ENCODE data around the gene HECTD1. TPM values are rescaled to one million over a fixed set of nuclear protein-coding genes. Genes with fewer than 3 reads are reported as not detected.
A peak's percentile ranks its signal among the peaks of the same experiment; 100 is the strongest.
"Not testable (repeated sequence)": the region's sequence is repeated elsewhere in the genome, so short reads cannot be mapped to it uniquely, and the experiment has no call there.

Gene HECTD1
- total RNA-seq, 1 donor from 2014 or later: 143 TPM

DNA sequence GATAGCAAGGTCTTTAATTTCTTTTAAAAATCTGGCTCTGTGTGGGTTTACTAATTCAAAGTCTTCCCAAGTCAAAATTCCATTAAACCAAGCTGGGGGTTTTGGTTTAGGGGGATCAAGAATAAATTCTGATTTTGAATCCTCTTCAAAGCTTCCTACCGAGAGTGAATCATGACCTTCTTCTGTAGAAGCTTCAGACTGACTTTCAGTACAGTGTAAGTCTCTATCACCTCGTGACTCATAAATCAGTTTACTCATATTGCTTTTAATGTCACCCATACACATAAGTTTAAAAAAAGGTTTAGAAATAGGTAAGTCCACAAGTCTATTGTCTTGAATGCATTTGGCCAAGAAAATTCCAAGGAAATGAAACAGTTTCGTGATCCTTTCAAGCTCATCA lies 100.8 kb downstream of the HECTD1 start:
- Mint-ChIP-seq H3K27me3 (no peaks in the 10 kb centered on the region), H3K9me3 (no peaks in the 10 kb centered on the region), H3K27ac (no peak overlapping the region), H3K4me3 (no peak overlapping the region), H3K4me1 (ENCODE audit: unreplicated experiment) (no peaks in the 10 kb centered on the region), H3K36me3 (peaks cover 44% of the 10 kb centered on the region)
- TF ChIP-seq, protein P1, sequence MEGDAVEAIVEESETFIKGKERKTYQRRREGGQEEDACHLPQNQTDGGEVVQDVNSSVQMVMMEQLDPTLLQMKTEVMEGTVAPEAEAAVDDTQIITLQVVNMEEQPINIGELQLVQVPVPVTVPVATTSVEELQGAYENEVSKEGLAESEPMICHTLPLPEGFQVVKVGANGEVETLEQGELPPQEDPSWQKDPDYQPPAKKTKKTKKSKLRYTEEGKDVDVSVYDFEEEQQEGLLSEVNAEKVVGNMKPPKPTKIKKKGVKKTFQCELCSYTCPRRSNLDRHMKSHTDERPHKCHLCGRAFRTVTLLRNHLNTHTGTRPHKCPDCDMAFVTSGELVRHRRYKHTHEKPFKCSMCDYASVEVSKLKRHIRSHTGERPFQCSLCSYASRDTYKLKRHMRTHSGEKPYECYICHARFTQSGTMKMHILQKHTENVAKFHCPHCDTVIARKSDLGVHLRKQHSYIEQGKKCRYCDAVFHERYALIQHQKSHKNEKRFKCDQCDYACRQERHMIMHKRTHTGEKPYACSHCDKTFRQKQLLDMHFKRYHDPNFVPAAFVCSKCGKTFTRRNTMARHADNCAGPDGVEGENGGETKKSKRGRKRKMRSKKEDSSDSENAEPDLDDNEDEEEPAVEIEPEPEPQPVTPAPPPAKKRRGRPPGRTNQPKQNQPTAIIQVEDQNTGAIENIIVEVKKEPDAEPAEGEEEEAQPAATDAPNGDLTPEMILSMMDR (conservative IDR thresholded peaks at IDR 0.05): no peak
- no peak for DNase-seq (ENCODE audit: extremely low spot score, unreplicated experiment)

DNA sequence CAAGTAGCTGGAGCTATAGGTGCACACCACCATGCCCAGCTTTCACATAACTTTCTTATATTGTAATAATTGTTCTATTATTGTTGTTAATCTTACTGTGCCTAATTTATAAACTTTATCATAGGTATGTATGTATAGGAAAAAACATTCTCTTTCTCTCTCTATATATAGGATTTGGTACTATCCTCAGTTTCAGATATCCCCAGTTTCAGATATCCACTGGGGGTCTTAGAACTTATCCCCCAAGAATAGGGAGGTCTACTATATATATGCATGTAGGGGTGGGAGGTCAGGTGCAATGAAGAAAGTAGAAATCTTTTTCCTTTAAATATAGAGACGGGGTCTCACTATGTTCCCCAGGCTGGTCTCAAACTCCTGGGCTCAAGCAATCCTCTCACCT lies 110.5 kb downstream of the HECTD1 start:
- Mint-ChIP-seq H3K27ac (no peak overlapping the region), H3K9me3 (no peaks in the 10 kb centered on the region), H3K4me1 (ENCODE audit: unreplicated experiment) (no peaks in the 10 kb centered on the region), H3K36me3 (peaks cover 39% of the 10 kb centered on the region), H3K4me3 (no peak overlapping the region), H3K27me3 (no peaks in the 10 kb centered on the region)
- DNase-seq (ENCODE audit: extremely low spot score, unreplicated experiment): no peak
- TF ChIP-seq, protein P1 (conservative IDR thresholded peaks at IDR 0.05): no peak

DNA sequence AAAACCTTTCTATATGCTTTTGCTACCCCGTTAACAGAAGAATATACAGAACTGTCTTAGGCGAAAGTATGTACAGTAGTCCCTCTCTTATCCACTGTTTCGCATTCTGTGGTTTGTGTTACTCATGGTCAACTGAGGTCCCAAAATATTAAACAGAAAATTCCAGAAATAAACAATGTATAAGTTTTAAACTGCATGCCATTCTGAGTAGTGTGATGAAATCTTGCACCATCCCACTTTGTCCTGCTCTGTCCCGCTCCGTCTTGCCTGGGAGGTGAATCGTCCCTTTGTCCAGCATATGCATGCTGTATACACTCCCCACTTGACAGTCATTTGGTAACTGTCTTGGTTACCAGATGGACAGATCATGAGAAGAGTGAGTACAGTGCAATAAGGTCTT lies 111.3 kb downstream of the HECTD1 start:
- no peak for DNase-seq (ENCODE audit: extremely low spot score, unreplicated experiment)
- Mint-ChIP-seq H3K27me3 (no peaks in the 10 kb centered on the region), H3K4me3 (no peak overlapping the region), H3K27ac (no peak overlapping the region), H3K9me3 (no peaks in the 10 kb centered on the region), H3K36me3 (peaks cover 32% of the 10 kb centered on the region), H3K4me1 (ENCODE audit: unreplicated experiment) (no peaks in the 10 kb centered on the region)
- TF ChIP-seq, protein P1 (conservative IDR thresholded peaks at IDR 0.05): no peak

DNA sequence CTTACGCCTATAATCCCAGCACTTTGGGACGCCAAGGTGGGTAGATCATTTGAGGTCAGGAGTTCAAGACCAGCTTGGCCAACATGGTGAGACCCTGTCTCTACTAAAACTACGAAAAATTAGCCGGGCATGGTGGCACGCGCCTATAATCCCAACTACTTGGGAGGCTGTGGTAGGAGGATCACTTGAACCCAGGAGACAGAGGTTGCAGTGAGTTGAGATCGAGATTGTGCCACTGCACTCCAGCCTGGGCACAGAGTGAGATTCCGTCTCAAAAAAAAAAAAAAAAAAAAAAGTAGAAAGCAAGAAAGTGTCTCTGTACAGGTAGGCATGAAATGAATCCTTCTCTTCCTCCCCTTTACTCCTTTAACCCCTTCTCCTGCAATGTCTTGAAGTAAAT lies 111.8 kb downstream of the HECTD1 start:
- peaks cover 27% of the 10 kb centered on the region for H3K36me3 Mint-ChIP-seq
- not testable (repeated sequence) for H3K27ac Mint-ChIP-seq; H3K9me3 Mint-ChIP-seq; DNase-seq (ENCODE audit: extremely low spot score, unreplicated experiment); H3K27me3 Mint-ChIP-seq; H3K4me3 Mint-ChIP-seq; H3K4me1 Mint-ChIP-seq (ENCODE audit: unreplicated experiment)

DNA sequence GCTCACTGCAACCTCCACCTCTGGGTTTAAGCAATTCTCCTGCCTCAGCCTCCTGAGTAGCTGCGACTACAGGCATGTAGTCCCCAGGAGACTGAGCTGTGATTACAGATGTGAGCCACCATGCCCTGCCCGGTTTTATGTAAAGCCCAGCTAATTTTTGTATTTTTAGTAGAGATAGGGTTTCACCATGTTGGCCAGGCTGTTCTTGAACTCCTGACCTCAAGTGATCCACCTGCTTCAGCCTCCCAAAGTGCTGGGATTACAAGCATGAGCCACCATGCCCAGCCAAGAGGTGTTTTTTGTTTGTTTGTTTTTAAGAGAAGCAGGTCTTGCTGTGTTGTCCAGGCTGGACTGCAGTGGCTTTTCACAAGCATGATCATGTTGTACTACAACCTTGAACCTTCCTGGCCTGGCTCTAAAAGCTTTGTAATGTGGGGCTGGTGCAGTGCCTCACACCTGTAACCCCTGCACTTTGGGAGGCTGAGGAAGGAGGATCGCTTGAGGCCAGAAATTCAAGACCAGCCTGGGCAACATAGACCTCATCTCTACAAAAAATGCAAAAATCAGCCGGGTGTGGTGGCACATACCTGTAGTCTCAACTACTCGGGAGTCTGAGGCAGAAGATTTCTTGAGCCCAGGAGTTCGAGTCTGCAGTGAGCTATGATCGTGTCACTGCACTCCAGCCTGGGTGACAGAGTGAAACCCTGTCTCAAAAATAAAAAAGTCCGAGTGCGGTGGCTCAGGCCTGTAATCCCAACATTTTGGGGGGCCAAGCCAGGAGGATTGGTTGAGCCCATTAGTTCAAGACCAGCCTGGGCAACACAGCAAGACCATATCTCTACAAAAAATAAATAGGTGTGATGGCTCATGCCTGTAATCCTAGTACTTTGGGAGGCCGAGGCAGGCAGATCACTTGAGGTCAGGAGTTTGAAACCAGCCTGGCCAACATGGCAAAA lies 113.4 kb downstream of the HECTD1 start:
- H3K9me3 Mint-ChIP-seq; DNase-seq (ENCODE audit: extremely low spot score, unreplicated experiment); H3K4me3 Mint-ChIP-seq; H3K27ac Mint-ChIP-seq; H3K4me1 Mint-ChIP-seq (ENCODE audit: unreplicated experiment); H3K27me3 Mint-ChIP-seq: not testable (repeated sequence)
- peaks cover 21% of the 10 kb centered on the region for H3K36me3 Mint-ChIP-seq

DNA sequence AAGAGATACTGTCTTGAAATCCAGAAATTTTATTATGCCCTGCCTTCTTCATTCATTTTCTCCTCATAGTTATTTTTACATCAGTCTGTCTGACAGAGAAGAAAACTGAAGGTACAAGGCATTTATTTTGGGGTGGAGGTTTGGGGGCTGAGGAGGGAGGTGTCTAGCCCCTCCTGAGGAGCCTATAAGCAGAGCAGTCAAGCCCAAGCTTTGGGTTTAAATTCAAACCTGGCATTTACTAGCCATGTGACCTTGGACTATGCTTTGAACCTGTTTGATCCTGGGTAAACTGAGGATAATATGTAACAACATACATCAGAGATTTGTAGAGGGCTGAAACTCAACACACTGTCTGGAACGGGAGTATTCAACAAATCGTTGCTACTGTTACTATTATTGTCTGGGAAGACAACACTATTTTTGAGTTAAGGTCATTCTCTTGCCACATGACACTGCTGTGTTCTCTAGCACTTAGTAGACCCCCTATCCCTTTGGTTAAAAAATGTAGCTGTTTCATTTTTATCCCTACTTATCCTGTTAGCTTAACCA lies 115.4 kb downstream of the HECTD1 start:
- Mint-ChIP-seq H3K4me3 (no peak overlapping the region), H3K9me3 (no peaks in the 10 kb centered on the region), H3K36me3 (peaks cover 11% of the 10 kb centered on the region), H3K27ac (peak overlapping the region; percentile 83), H3K27me3 (no peaks in the 10 kb centered on the region), H3K4me1 (ENCODE audit: unreplicated experiment) (no peaks in the 10 kb centered on the region)
- DNase-seq (ENCODE audit: extremely low spot score, unreplicated experiment): no peak
- TF ChIP-seq, protein P1 (conservative IDR thresholded peaks at IDR 0.05): no peak
